HEK293T (cell line): ENCODE data around the gene HPS1.

ENCODE experiments used
- BHLHE40 ChIP-seq: fragments of 450-650 bp; IDR thresholded peaks from 2 replicates; pipeline ENCODE4 v1.6.1; 2016; ENCODE audit warnings: mild to moderate bottlenecking, moderate library complexity, borderline replicate concordance
- FOXA1 ChIP-seq: fragments of 450-650 bp; IDR thresholded peaks from 2 replicates; pipeline ENCODE4 v1.6.1; 2016; ENCODE audit warnings: mild to moderate bottlenecking
- FOXK2 ChIP-seq: fragments of 450-650 bp; IDR thresholded peaks from 2 replicates; pipeline ENCODE4 v1.6.1; 2016; ENCODE audit warnings: mild to moderate bottlenecking
- NFRKB ChIP-seq: fragments of 450-650 bp; IDR thresholded peaks from 2 replicates; pipeline ENCODE4 v1.6.1; 2016; ENCODE audit warnings: mild to moderate bottlenecking, moderate library complexity
- SP1 ChIP-seq: fragments of 450-650 bp; IDR thresholded peaks from 2 replicates; pipeline ENCODE4 v1.6.1; 2017
- SUZ12 ChIP-seq: fragments of 450-650 bp; IDR thresholded peaks from 2 replicates; pipeline ENCODE4 v1.6.1; 2016; ENCODE audit warnings: mild to moderate bottlenecking

GRCh38 chr10:98456686-98457482 is 10.1 kb upstream of the HPS1 start:
- TF ChIP-seq SUZ12 (no peak), FOXA1 (no peak), BHLHE40 (no peak), SP1 (no peak), NFRKB (no peak), FOXK2 (no peak)
